Prostate gland (tissue), 2 donors: ENCODE measurements around the gene RACGAP1. TPM values are rescaled to one million over a fixed set of nuclear protein-coding genes. Genes with fewer than 3 reads are reported as not detected.

Experiments used
- DNase-seq: peaks from one replicate; pipeline ENCODE4 v3.0.0-alpha.2; 2019; ENCODE audit warnings: low spot score
- H3K27ac ChIP-seq, 2 donors: fragments of 200-600 bp; sonication (generic); 2 replicates each; pipeline ENCODE4 v1.5.1; 2017 to 2019
- H3K27me3 ChIP-seq: fragments of 200-600 bp; sonication (generic); replicated peaks from 2 replicates; pipeline ENCODE4 v1.5.1; 2019; ENCODE audit not compliant: insufficient read depth
- H3K36me3 ChIP-seq, 2 donors: fragments of 200-600 bp; sonication (generic); 1 replicate in 1 of 2; 2 replicates in 1 of 2; pipeline versions ENCODE4 v1.5.1 to v1.8.1; 2017 to 2019
- H3K4me1 ChIP-seq: fragments of 200-600 bp; sonication (generic); replicated peaks from 2 replicates; pipeline ENCODE4 v1.5.1; 2019
- H3K4me3 ChIP-seq, 2 donors: fragments of 200-600 bp; sonication (generic); 2 replicates each; pipeline ENCODE4 v1.5.1; 2017 to 2019
- H3K9me3 ChIP-seq: fragments of 200-600 bp; sonication (generic); 2 replicates; pipeline ENCODE4 v1.5.1; 2017
- POLR2A ChIP-seq: fragments of 450-650 bp; IDR thresholded peaks from one replicate; pipeline ENCODE4 v1.6.1; 2016; ENCODE audit warnings: antibody characterized with exemption, mild to moderate bottlenecking
- POLR2AphosphoS5 ChIP-seq: sonication (generic); formaldehyde crosslinking; IDR thresholded peaks from one replicate; pipeline ENCODE4 v1.6.1; 2017; ENCODE audit warnings: antibody characterized with exemption
- WGBS: methylation state at CpG from one replicate; pipeline ENCODE4 v1.1.5; 2018; 5-methylcytosine and 5-hydroxymethylcytosine counted together
- intact Hi-C: fragments of 100-400 bp; cut with DNase I; formaldehyde crosslinking; loops from one replicate; pipeline ENCODE4 v1.14.2; 2022
- total RNA-seq, 2 donors: library from RNA; depleted of rRNA; stranded (reverse); fragments of >200 nt; gene quantifications; one replicate each; pipeline ENCODE4 v1.1.0, GENCODE V29; 2016
- TF ChIP-seq, protein P1 (sequence below), 4 experiments: fragments of 200-600 bp in 2 of 4; fragments of 450-650 bp in 2 of 4; sonication (generic) in 2 of 4; IDR thresholded peaks; 1 replicate in 3 of 4; 2 replicates in 1 of 4; pipeline ENCODE4 v1.5.1; 2016 to 2019; ENCODE audit warnings: antibody characterized with exemption in 4 of 4, mild to moderate bottlenecking in 2 of 4, moderate library complexity in 2 of 4

Gene RACGAP1
- total RNA-seq, 2 donors from 2014 or later, result 9.1 to 18.9 TPM

DNA sequence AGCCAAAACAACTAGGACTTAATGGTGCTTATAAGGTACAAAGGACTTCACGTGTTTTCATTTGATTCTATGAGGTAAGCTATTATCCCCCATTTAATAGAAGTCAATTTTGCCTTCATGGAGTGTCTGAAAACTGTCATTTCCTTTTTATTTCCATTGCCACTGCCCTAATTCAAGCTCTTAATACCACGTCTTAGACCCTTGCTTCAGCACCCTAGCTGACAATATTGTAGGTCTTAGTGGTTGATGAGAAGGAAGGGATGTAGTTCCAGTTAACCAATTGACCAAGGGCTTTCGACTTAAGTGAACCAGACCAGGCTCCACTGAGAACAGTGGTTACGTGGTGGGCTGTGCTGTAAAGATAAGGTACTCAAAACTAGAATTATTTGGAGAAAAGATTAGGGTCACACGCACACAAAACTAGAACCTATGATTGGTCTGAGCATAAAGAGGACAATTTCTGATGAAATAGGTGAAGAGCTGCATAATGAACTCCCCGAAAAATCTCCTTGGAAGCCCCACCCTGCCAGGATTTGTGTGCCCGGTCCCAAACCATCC is 22.5 kb upstream of the RACGAP1 start:
- H3K36me3 ChIP-seq, result no peaks in the 10 kb centered on the region
- no peaks in the 10 kb centered on the region for H3K9me3 ChIP-seq
- H3K27me3 ChIP-seq, result no peaks in the 10 kb centered on the region
- H3K27ac ChIP-seq, result no peak overlapping the region
- TF ChIP-seq, protein P1, sequence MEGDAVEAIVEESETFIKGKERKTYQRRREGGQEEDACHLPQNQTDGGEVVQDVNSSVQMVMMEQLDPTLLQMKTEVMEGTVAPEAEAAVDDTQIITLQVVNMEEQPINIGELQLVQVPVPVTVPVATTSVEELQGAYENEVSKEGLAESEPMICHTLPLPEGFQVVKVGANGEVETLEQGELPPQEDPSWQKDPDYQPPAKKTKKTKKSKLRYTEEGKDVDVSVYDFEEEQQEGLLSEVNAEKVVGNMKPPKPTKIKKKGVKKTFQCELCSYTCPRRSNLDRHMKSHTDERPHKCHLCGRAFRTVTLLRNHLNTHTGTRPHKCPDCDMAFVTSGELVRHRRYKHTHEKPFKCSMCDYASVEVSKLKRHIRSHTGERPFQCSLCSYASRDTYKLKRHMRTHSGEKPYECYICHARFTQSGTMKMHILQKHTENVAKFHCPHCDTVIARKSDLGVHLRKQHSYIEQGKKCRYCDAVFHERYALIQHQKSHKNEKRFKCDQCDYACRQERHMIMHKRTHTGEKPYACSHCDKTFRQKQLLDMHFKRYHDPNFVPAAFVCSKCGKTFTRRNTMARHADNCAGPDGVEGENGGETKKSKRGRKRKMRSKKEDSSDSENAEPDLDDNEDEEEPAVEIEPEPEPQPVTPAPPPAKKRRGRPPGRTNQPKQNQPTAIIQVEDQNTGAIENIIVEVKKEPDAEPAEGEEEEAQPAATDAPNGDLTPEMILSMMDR (IDR thresholded peaks at IDR 0.05), result no peak
- no peak for TF ChIP-seq POLR2AphosphoS5
- TF ChIP-seq POLR2A, result no peak
- 94% methylated on average over 7 of the region's 7 CpGs for WGBS
- no peak overlapping the region for H3K4me3 ChIP-seq
- H3K4me1 ChIP-seq, result no peaks in the 10 kb centered on the region
- no peak for DNase-seq
- intact Hi-C loops, result no loop called here

DNA sequence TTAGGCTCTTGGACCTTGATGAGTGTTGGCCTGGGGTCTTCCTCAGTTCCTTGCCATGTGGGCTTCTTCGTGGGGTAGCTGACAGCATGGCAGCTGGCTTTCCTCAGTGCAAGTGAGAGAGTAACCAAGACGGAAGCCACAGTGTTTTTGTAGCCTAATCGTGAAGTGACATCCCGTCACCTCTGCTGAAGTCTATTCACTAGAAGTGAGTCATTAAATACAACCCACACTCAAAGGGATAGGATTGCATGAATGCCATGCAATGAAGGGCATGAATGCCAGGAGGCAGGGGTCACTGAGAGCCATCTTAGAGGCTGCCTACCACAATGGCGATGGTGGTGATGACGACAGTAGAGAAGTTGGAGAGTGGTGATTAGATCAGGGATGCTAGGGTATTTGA is 18.6 kb upstream of the RACGAP1 start:
- no peaks in the 10 kb centered on the region for H3K4me1 ChIP-seq
- H3K36me3 ChIP-seq, result no peaks in the 10 kb centered on the region
- no peaks in the 10 kb centered on the region for H3K9me3 ChIP-seq
- DNase-seq, result no peak
- H3K4me3 ChIP-seq, result no peak overlapping the region
- WGBS, result 75% methylated on average over 6 of the region's 6 CpGs
- TF ChIP-seq POLR2AphosphoS5 (no peak), POLR2A (no peak)
- TF ChIP-seq, protein P1 (IDR thresholded peaks at IDR 0.05), result no peak
- H3K27ac ChIP-seq, result no peak overlapping the region
- intact Hi-C loops, result no loop called here
- H3K27me3 ChIP-seq, result no peaks in the 10 kb centered on the region

DNA sequence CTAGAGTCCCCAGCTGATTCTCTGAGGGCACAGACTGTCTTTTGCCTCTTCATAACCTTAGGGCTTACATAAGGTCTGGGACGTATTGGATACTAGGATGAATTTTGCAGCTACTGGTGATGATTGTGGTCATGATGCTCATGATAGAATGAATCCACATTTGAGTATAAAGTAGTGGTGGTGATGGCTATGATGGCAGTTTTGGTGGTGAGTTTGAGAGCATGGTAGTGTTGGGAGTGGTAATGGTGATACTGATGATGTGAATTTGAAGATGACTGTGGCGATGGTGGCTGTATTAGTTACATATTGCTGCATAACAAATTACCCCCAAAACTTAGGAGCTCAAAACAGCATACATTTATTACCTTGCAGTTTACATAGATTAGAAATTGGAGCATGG is 18.0 kb upstream of the RACGAP1 start:
- Histone ChIP-seq H3K27ac (no peak overlapping the region), H3K4me1 (no peaks in the 10 kb centered on the region), H3K4me3 (no peak overlapping the region), H3K9me3 (no peaks in the 10 kb centered on the region), H3K36me3 (no peaks in the 10 kb centered on the region), H3K27me3 (no peaks in the 10 kb centered on the region)
- no peak for TF ChIP-seq POLR2A
- TF ChIP-seq, protein P1 (IDR thresholded peaks at IDR 0.05), result no peak
- no peak for TF ChIP-seq POLR2AphosphoS5
- intact Hi-C loops, result no loop called here
- no peak for DNase-seq
- 85% methylated on average over 2 of the region's 2 CpGs for WGBS

DNA sequence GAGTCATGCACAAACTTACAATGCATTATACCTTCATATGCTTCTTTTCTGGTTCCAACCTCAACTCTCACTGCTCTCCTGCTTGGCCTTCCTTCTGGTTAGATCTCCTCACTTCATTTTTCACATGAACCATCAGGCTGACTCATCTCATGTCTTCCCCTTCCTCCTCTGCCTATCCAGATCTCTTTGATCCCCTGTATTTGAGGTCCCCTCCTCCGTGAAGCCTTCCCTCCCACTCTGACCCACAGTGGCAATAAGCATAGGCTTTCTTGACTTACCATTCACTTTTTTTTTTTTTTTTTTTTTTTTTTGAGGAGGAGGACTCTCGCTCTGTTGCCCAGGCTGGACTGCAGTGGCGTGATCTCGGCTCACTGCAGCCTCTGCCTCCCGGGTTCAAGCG is 17.4 kb upstream of the RACGAP1 start:
- Histone ChIP-seq H3K27me3 (no peaks in the 10 kb centered on the region), H3K36me3 (no peaks in the 10 kb centered on the region), H3K27ac (no peak overlapping the region), H3K4me3 (no peak overlapping the region), H3K4me1 (no peaks in the 10 kb centered on the region), H3K9me3 (no peaks in the 10 kb centered on the region)
- intact Hi-C loops, result no loop called here
- TF ChIP-seq, protein P1 (IDR thresholded peaks at IDR 0.05), result no peak
- no peak for TF ChIP-seq POLR2A
- no peak for TF ChIP-seq POLR2AphosphoS5
- 95% methylated on average over 6 of the region's 6 CpGs for whole genome bisulfite sequencing
- no peak for DNase-seq

DNA sequence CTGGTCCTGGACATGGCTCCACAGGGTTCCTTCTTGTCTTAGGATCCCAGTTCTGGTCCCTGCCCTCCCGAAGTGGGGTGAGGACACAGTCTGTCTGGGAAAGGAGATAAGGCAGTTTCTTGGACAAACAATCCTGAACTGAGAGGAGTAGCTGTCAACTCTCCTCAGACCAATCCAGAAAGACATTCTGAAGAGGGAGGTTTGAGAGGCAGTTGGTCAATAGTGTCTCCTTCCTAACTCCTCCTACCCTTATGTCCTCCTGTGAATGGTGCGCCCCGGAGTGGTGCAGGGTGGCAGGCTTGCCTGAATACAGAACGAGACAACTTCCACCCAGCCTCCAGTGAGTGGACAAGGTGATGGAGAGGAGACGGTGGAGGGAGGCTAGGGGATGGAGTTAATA is 16.7 kb upstream of the RACGAP1 start:
- TF ChIP-seq POLR2A, result no peak
- no peak for TF ChIP-seq POLR2AphosphoS5
- TF ChIP-seq, protein P1 (IDR thresholded peaks at IDR 0.05), result no peak
- intact Hi-C loops, result no loop called here
- WGBS, result 64% methylated on average over 5 of the region's 5 CpGs
- Histone ChIP-seq H3K4me3 (no peak overlapping the region), H3K36me3 (no peaks in the 10 kb centered on the region), H3K27me3 (no peaks in the 10 kb centered on the region), H3K27ac (no peak overlapping the region), H3K9me3 (no peaks in the 10 kb centered on the region), H3K4me1 (no peaks in the 10 kb centered on the region)
- DNase-seq, result no peak
